Suppressor macrophage treated with lipopolysaccharide for 4 hours (primary cell): Measurements from ENCODE around the gene BCAS4.
"Not testable (repeated sequence)": the region's sequence is repeated elsewhere in the genome, so short reads cannot be mapped to it uniquely, and the experiment has no call there.

Experiments used
- DNase-seq: peaks from one replicate; pipeline ENCODE4 v3.0.0-alpha.2; 2020

Gene BCAS4

DNA sequence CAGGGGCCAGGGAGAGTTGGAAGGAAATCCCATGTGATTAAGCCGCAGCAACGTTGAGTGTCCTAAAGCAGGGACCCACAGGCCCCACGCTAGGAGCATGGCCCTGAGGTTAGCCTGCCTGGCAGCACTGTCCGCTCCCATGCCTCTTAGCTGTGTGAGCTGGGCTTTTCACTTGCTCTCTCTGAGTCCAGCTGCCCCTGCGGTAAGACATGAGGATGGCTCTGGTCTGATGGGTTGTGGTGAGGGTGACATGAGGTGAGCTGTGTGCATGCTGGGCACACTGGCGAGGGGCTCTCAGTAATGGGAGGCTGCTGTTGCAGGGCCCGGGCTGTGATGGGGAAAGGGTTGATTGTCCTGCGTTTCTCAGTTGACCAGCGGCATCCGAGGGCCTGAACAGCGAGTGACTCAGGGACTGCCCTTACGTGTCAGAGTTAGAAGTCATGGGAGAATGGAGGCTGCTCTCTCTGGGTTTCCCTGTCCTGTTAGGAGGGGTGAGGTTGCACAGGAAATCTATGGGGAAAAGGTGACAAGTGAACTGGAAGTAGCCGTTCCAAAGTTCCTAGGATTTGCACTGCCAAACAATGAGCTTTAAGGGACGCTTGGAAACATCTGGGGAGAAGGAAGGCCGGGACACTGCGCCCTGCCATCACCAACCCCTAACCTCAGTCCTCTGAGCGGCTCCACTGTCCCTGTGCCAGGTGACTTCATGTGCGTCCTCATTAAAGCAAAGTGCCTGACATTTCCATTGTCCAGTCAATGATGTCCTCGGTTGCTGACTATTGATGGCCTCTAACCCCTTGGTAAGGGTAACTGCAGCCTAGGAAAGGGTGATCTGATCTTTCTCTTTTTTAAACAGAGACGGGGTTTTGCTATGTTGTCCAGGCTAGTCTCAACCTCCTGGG is 85.0 kb downstream of the BCAS4 start:
- DNase-seq = no peak

DNA sequence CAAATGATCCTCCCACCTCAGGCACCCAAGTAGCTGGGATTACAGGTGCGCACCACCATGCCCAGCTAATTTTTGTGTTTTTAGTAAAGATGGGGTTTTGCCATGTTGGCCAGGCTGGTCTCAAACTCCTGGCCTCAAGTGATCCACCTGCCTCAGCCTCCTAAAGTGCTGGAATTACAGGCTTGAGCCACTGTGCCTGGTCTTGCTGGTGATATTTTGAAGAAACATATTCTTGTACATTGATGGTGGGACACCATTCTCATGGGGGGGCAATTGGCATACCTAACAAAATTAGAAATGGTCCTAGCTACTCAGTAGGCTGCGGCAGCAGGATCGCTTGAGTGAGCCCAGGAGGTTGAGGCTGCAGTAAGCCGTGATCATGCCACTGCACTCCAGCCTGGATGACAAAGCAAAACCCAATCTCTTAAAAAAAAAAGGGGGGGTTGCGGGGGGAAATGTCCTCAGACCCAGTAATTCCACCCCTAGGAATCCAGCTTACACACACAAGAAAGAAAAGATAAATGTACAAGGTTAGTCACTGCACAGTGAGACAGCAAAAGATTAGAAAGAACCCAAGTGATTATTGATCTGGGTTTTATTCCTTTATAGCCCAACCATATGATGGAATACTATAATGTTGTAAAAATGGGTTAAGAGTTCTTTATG is 87.0 kb downstream of the BCAS4 start:
- not testable (repeated sequence) for DNase-seq

DNA sequence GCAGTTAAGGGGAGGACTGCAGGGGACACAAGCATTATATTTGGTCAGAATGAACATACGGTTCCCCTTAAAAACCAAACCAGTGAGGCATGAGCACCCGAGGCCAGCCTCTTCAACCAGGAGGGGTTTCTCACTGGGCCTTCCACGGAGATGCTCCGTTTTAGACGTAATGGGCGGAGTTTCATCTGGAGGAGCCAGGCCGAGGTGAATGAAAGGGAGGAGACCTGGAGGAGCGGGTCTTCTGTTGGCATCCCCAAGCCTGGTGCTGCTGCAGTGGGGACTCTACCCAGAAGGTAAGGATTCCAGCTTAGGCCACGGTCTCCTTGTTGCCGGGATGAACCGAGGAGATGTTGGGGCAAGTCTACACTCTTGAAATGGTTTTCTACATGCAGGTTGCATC is 89.0 kb downstream of the BCAS4 start:
- DNase-seq = no peak

DNA sequence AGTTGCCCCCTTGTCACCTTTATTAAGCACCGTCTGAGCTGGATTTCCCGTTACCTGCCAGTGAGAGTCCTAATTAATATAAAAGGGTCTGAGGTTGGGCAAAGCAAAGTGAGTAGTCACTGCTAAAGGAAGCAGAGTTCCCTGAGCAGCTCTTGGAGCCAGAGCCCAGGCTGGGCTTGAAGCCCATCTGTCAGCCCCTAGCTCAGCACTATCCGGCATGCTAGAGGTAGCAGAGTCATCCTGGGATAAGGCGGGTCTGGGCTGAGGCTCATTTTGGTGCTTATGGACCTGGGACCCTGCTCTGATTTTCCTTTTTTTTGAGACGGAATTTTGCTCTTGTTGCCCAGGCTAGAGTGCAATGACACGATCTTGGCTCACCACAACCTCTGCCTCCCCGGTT is 90.2 kb downstream of the BCAS4 start:
- no peak for DNase-seq

DNA sequence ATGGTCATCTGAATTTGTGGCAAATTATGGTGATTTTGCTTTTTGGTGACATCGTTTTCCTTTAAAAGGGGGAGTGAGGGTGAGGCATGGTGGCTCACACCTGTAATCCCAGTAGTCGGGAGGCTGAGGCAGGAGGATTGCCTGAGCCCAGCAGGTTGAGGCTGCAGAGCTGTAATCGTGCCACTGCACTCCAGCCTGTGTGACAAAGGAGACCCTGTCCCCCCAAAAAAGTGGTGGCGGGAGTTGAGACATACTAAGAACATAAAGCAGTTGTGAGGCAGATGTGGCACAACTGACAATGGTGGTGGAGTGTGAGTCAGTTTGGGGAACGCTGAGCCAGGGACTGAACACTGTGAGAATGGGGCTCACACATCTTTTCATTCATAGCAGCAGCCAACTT is 90.9 kb downstream of the BCAS4 start:
- DNase-seq = no peak

DNA sequence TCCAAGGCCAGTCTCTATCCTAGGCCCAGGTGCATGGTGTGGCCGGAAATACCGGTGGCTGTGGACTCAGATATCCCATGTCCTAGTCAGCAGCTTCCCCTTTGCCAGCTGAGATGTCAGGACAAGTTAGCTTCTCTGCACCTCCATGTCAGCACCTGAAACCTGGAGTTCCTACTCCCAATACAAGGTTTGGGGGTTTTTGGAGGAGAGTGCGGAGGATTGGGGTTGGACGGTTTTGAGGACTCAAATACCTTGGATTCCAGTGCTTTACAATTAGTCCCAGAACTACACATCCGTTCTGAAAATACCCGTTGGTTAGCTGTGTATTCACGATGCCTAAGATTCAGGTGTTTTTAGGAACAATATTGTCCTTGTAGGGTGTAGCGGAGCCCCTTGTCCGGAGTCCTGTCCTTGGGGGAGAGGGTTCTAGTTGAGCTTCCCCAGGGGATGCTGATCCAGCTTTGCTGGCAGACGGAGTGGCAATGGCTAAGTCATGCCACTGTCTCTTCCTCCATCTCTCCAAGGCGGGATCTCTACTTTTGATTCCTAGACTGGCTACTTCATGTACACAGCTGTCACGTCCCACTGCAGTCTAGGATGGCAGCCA is 91.4 kb downstream of the BCAS4 start:
- DNase-seq = no peak

DNA sequence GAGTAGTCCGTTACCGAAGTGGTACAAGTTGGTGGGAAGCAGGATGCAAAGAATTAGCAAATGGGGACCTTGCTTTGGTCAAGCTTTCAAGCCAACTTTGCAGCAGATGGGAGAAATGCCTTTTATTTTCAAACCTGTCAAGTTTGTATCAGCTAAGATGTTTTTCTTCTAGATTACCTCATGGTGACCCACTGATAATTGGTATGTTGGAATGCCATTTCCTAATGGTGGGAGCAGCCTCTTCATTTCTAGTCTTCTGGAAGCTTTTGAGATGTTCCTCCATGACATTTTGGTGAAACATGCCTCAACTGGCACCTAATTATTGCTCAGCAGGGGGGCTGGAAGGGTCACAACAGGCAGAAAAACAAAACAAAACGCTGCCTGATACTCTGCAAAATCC is 92.7 kb downstream of the BCAS4 start:
- DNase-seq = no peak

DNA sequence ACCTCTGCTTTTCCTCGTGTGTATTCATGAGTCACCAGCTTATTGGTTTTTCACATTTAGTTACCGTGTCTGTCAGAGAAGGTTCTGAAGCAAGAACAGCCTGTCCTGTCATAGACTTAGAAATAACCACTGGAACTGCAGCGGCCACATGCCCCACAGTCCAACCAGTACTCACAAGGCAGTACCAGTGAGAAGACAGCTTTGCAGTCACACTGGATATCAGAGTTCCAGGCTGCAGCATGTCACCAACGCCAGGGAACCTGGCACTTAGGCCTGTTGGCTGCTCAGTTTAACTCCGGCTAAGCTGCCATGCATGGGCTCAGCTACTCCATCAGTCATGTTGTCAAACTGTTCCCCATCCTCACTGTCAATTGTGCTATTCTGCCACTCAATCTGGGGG is 96.3 kb downstream of the BCAS4 start:
- no peak for DNase-seq

DNA sequence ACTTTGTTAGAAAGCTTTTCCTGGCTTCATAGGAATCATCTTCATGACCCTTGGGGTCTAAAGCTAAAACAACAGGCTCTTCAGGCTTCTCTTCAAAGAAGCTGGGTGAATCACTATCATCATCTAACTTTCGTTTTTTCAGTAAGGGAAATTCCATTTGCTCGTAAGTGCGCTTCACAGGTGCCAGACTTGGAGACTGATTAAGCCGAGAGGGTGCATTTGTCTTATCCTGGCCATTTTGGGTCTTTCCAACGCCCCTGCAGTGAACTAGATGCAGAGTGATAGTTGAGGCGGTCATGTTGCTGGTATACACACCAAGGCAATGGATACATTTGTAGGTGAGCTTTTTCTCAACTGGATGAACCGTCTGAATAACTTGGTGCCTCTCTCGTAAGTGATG is 97.5 kb downstream of the BCAS4 start:
- no peak for DNase-seq

DNA sequence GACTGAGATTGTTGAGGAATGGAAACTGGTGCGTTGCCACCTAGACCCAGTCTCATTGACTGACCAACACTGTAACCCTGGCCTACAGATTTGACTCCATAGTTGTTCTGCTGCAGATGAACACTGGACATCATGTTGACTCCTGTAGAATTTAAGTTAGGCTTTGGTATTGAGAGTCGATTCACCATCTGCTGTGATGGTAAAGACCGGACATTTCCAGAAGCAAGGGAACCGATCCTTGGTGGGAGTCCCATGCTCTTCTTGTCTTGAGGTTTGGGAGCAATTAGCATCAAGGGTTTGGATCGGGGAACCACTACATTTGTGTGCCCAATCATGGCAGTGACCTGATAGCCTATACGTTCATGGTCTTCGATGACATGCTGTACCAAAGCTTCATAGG is 98.8 kb downstream of the BCAS4 start:
- DNase-seq = no peak

DNA sequence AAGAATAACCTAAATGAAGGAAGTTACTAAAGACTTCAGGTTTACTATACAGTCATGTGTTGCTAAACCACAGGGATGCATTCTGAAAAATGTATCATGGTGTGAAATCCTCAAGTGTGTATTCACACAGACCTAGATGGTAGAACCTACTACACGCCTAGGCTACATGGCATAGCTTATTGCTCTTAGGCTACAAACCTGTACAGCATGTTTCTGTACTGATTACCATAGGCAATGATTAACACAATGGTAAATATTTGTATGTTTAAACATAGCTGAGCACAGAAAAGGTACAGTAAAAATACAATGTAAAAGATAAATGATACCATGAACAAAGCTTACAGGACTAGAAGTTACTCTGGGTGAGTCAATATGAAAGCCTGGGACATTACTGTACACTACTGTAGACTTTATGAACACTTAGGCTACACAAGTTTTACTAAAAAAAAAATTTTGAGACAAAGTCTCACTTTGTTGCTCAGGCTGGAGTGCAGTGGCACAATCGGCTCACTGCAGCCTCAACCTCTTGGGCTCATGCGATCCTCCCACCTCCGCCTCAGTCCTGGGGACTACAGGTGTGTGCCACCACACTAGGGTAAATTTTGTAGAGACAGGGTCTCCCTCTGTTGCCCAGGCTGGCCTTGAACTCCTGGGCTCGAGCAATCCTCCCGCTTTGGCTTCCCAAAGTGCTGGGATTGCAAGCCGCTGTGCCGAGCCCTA is 100.4 kb downstream of the BCAS4 start:
- no peak for DNase-seq

DNA sequence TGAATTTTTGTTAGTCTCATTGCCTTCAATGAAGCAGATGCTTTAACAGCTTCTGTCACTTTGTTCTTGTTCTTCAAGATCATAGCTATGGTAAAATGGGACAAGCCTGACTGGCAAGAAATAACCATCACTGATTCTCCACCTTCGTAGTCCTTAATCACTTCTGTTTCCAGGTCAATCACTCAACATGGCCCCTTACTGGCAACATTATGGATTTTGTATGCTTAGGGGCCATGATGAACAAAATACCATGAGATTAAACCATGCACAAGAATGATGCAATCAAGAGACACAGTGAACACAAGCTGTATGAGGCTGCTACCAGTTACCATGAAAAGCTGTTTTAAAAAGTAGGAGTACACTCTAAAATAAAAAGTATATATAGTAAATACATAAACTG is 103.6 kb downstream of the BCAS4 start:
- DNase-seq = no peak

DNA sequence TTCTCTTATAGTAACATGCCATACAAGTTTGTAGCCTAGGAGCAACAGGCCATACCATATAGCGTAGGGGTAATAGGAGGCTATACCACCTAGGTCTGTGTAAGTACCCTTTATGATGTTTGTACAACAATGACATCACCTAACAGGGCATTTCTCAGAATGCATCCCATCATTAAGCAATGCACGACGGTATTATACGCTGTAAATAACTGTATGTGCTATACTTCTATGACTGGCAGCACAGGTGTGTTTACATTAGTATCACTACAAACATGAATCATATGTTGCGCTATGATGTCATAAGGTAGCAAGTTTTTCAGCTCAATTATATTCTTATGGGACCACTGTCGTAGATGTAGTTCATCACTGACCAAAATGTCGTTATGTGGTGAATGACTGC is 105.4 kb downstream of the BCAS4 start:
- DNase-seq = no peak

DNA sequence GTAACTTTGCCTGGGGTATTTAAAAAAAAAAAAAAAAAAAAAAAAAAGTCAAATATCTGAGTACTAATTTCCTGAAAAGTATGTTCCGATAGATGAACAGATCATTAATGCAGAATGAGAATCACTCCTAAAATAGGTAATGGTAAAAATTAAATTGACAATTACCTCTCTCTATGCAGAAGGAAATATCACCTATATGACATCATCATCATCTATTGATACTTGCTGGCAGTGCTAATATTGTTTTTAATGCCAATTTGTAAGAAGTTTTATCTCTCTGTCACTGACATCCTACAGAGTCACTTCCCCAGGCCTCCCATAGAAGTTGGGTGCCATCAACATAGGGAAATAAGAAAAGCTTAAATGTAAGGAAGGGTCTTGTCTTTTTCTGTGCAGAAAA is 106.4 kb downstream of the BCAS4 start:
- DNase-seq = no peak

DNA sequence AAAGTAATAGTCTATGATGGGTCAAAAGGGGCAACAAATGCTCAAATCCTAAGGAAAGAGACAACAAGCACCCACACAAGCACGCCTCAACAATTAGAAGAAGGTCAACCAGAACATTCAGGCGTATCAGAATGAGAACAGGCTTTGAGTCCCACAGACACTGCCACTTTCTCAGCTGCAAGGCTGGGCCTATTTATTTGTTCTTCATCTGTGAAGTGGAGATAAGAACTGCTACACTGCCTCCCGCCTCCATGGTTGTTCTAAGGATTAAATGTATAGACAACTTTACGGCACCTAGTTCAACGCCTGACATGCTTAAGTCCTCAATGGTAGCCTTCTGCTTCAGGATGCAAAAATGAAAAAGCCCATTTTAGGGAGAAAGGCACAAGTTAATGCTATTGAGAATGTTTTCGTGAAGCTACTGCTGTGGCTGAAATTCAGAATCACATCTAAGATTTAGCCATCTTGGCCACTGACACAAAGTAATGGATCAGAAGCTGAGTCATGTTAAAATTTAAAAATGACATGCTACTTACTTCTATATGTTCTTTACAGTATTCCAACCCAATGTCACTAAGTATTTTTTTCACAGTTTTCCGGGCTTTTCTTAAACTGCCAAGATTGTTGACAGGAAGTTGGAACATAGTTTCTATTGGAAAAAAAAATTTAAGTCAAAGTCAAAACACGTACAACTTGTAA is 108.6 kb downstream of the BCAS4 start:
- no peak for DNase-seq

DNA sequence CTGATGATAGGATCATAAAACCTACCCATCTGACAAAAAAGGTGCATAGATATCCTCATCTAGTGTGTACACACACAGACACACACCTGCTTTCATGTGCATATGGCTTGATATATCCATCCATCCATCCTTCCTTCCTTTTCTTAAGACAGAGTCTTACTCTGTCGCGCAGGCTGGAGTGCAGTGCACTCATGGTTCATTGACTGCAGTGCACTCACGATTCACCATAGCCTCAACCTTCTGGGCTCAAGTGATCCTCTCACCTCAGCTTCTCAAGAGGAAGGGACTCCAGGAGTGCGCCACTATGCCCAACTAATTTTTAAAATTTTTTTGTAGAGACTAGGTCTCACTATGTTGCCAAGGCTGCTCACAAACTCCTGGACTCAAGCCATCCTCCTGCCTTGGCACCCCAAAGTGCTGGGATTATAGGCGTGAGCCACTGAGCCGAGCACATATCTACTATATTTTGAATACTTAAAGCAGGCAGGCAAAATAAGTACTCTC is 109.3 kb downstream of the BCAS4 start:
- DNase-seq = no peak

DNA sequence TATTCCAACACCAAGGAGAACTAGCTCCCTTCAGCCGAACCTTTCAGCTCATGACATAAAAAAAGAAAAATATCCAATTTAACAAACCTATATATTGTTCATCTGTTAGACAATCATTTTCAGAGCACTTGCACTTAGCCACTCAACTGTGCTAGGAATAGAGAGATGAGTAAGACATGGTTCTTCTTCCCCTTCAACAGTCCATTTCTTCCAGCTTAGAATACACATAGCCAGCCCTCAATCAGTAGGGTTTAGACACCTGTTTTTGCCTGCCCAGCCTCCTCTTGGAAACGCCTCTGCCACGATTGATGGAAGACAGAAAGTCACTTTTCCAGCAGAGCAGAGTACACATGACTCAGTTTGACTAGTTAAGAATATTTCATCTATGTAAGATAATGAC is 114.6 kb downstream of the BCAS4 start:
- no peak for DNase-seq

DNA sequence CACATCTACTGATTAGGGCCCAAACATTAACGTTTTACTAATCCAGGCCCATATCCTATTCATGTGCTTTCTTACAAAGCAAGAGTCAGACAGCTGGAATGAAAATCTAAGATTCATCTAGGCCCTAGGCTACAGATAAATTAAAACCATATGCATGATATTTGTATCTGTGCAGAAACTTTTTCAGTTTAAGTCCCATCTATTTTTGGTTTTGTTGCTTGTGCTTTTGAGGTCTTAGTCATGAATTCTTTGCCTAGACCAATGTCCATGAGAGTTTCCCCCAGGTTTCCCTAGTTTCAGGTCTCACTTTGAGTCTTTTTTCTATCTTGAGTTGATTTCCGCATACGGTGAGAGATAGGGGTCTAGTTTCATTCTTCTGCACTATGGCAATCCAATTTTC is 116.2 kb downstream of the BCAS4 start:
- DNase-seq = no peak

DNA sequence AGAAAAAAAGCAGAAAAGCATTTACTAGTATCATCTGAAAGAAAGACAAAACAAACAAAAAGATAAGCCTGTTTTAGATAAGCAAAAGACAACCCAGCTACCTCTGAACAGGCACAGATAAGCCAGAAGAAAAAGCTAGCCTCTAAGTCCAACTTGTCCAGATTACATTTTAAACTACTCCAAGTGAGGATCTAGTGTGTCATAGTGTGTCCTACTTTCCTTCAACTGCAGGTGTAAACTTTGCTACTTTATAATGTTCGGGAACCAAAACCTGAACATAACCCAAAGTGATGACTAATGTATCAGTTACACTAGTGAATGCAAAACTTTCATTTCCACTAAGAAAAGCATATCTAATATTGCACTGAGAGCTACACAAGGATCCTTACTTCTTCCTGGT is 116.9 kb downstream of the BCAS4 start:
- DNase-seq = no peak

DNA sequence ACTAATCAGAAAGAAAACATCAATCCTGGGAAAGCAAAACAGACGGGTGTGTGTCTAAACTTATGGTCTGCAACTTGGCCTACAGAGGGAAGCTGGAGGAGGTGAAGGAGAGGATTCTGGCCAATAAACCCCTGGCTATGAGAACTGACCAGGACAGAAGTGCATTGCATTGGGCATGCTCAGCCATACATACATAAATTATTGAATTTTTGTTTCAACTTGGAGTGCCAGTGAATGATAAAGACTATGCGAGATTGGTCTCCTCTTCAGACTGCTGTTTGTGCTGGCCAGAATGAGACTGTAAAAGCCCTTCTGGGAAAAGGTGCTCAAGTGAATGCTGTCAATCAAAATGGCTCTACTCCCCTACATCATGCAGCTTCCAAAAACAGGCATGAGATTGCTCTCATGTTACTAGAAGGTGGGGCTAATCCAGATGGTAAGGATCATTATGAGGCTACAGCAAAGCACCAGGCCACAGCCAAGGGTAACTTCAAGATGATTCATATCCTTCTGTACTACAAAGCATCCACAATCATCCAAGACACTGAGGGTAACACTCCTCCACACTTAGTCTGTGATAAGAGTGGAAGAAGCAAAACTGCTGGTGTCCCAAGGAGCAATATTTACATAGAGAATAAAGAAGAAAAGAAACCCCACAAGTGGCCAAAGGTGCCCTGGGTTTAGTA is 119.0 kb downstream of the BCAS4 start:
- no peak for DNase-seq

DNA sequence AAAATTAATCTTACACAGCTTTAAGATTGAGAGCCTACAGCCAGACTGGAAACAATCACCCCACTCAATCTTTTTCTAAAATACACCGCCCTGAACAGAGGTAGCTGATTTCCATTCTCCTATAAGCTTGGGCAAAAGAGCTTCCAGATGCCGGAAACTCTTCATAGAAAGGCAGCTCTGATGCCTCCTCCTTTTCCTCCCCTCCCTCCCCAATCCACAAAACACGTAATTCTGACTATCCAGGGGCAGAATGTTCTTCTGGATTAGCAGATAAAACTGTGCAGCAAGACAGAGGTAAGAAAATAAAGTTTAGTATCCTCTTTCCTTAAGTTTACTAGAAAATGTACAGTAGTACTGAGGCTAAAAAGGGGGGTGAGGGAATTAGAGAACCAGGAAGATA is 120.6 kb downstream of the BCAS4 start:
- no peak for DNase-seq

DNA sequence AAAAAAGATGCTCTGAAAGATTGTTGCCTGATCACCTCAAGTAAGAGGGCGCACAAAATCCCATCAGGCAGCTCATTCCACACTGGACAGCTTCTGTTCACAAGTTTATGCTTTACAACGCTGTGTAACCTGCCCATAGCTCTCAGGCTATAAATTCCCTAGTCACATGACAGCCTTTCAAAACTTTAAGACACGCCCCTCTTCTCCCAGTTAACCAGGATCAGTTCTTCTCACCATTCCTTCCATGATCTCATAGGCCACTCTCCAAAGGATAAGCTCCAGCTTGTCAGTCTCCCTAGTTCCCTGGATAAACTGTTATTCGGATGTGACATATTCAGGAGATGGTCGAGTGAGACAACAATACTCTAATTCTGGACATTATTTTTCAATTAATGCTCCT is 121.4 kb downstream of the BCAS4 start:
- no peak for DNase-seq
